Measurements from ENCODE around the gene CWC22.
"Not testable (repeated sequence)": the region's sequence is repeated elsewhere in the genome, so short reads cannot be mapped to it uniquely, and the experiment has no call there.

The CWC22 gene

GRCh38 chr2:179963626-179964025 lies 43.5 kb downstream of the CWC22 start:
- no peaks in the 10 kb centered on the region; the same call in 1 of the 2 replicates for H4K20me1 ChIP-seq (ENCODE audit: low read depth, low read length)
- H3K4me2 ChIP-seq (ENCODE audit: low read depth, low read length, poor library complexity, severe bottlenecking), result no peak overlapping the region
- no peaks in the 10 kb centered on the region for H3K79me2 ChIP-seq (ENCODE audit: insufficient read depth, low read length)
- H2AFZ ChIP-seq (ENCODE audit: low read depth, low read length, severe bottlenecking), result no peak overlapping the region
- H3K27me3 ChIP-seq (ENCODE audit: low read length), result no peaks in the 10 kb centered on the region
- no peak for TF ChIP-seq CTCF (IDR thresholded peaks at IDR 0.05; ENCODE audit: insufficient read depth, low read length, poor library complexity, severe bottlenecking)
- TF ChIP-seq EZH2phosphoT487 (conservative IDR thresholded peaks at IDR 0.05; ENCODE audit: low read length), result no peak
- H3K9me3 ChIP-seq (ENCODE audit: insufficient read depth, low read length), result no peaks in the 10 kb centered on the region
- no peak overlapping the region for H3K4me3 ChIP-seq (ENCODE audit: insufficient read depth, low read length, poor library complexity, severe bottlenecking)
- no peak overlapping the region for H3K9ac ChIP-seq (ENCODE audit: low read length)
- no peak overlapping the region for H3K27ac ChIP-seq (ENCODE audit: low read depth, low read length)
- peaks cover 49% of the 10 kb centered on the region for H3K36me3 ChIP-seq (ENCODE audit: low read length)
- H3K9me2 ChIP-seq (replicated peaks; ENCODE audit: insufficient read depth, low read length), result no peaks in the 10 kb centered on the region
- no peaks in the 10 kb centered on the region; the same call in 1 of the 2 replicates for H3F3A ChIP-seq (ENCODE audit: insufficient read depth)

- H3K9me3 ChIP-seq (ENCODE audit: insufficient read depth, low read length); H3F3A ChIP-seq (ENCODE audit: insufficient read depth); H2AFZ ChIP-seq (ENCODE audit: low read depth, low read length, severe bottlenecking); H3K9ac ChIP-seq (ENCODE audit: low read length); H3K27ac ChIP-seq (ENCODE audit: low read depth, low read length); H3K4me2 ChIP-seq (ENCODE audit: low read depth, low read length, poor library complexity, severe bottlenecking); H3K4me3 ChIP-seq (ENCODE audit: insufficient read depth, low read length, poor library complexity, severe bottlenecking); H3K9me2 ChIP-seq (replicated peaks; ENCODE audit: insufficient read depth, low read length); H3K79me2 ChIP-seq (ENCODE audit: insufficient read depth, low read length); H3K27me3 ChIP-seq (ENCODE audit: low read length); H4K20me1 ChIP-seq (ENCODE audit: low read depth, low read length): not testable (repeated sequence)
- H3K36me3 ChIP-seq (ENCODE audit: low read length), result peaks cover 58% of the 10 kb centered on the region; the same call in 1 of the 2 replicates
These were observed 48.8 kb downstream of the CWC22 start for GRCh38 chr2:179958251-179958650.

GRCh38 chr2:179954026-179954425 lies 53.1 kb downstream of the CWC22 start:
- H2AFZ ChIP-seq (ENCODE audit: low read depth, low read length, severe bottlenecking), result no peak overlapping the region
- H3K9me2 ChIP-seq (replicated peaks; ENCODE audit: insufficient read depth, low read length), result no peaks in the 10 kb centered on the region
- H3F3A ChIP-seq (ENCODE audit: insufficient read depth), result no peaks in the 10 kb centered on the region; the same call in 1 of the 2 replicates
- H3K9me3 ChIP-seq (ENCODE audit: insufficient read depth, low read length), result no peaks in the 10 kb centered on the region
- no peaks in the 10 kb centered on the region for H4K20me1 ChIP-seq (ENCODE audit: low read depth, low read length)
- no peaks in the 10 kb centered on the region for H3K27me3 ChIP-seq (ENCODE audit: low read length)
- no peak overlapping the region for H3K4me3 ChIP-seq (ENCODE audit: insufficient read depth, low read length, poor library complexity, severe bottlenecking)
- no peak overlapping the region for H3K27ac ChIP-seq (ENCODE audit: low read depth, low read length)
- H3K79me2 ChIP-seq (ENCODE audit: insufficient read depth, low read length), result no peaks in the 10 kb centered on the region
- peaks cover 70% of the 10 kb centered on the region; the same call in 1 of the 2 replicates for H3K36me3 ChIP-seq (ENCODE audit: low read length)
- no peak overlapping the region for H3K4me2 ChIP-seq (ENCODE audit: low read depth, low read length, poor library complexity, severe bottlenecking)
- H3K9ac ChIP-seq (ENCODE audit: low read length), result no peak overlapping the region
- TF ChIP-seq CTCF (IDR thresholded peaks at IDR 0.05; ENCODE audit: insufficient read depth, low read length, poor library complexity, severe bottlenecking) (no peak), EZH2phosphoT487 (conservative IDR thresholded peaks at IDR 0.05; ENCODE audit: low read length) (no peak)

DNA sequence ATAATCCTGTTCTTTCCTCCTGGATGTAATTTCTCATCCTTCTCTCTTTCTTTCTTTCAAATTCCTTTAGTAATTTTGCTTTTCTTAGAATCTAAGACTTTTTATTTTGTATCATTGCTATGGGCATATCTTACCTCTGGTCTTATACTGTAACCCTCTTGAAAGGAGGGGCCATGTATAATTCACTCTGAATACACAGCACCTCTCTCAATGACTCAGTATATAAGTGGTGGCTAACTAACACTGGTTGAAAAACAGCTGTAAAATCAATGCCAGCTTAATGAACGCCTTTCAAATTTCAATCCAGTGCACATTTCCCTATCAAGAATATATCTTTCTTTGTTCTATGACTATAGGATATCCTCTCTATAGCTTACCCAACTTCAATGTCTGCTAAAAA lies 53.7 kb downstream of the CWC22 start:
- Histone ChIP-seq H3K9me3 (ENCODE audit: insufficient read depth, low read length) (no peaks in the 10 kb centered on the region), H3K79me2 (ENCODE audit: insufficient read depth, low read length) (no peaks in the 10 kb centered on the region)

More for the DNA sequence above, 53.7 kb downstream of the CWC22 start:
- H3K4me3 ChIP-seq (ENCODE audit: insufficient read depth, low read length, poor library complexity, severe bottlenecking), result no peak overlapping the region
- no peak overlapping the region for H2AFZ ChIP-seq (ENCODE audit: low read depth, low read length, severe bottlenecking)
- no peaks in the 10 kb centered on the region; the same call in 1 of the 2 replicates for H3F3A ChIP-seq (ENCODE audit: insufficient read depth)
- H3K36me3 ChIP-seq (ENCODE audit: low read length), result peaks cover 69% of the 10 kb centered on the region; the same call in 1 of the 2 replicates
- no peak overlapping the region for H3K4me2 ChIP-seq (ENCODE audit: low read depth, low read length, poor library complexity, severe bottlenecking)
- no peak overlapping the region for H3K27ac ChIP-seq (ENCODE audit: low read depth, low read length)
- H3K9me2 ChIP-seq (replicated peaks; ENCODE audit: insufficient read depth, low read length), result no peaks in the 10 kb centered on the region
- H4K20me1 ChIP-seq (ENCODE audit: low read depth, low read length), result no peaks in the 10 kb centered on the region
- TF ChIP-seq CTCF (IDR thresholded peaks at IDR 0.05; ENCODE audit: insufficient read depth, low read length, poor library complexity, severe bottlenecking) (no peak), EZH2phosphoT487 (conservative IDR thresholded peaks at IDR 0.05; ENCODE audit: low read length) (no peak)
- H3K27me3 ChIP-seq (ENCODE audit: low read length), result no peaks in the 10 kb centered on the region
- H3K9ac ChIP-seq (ENCODE audit: low read length), result no peak overlapping the region
